HG02759 (cell line): ENCODE results near the gene MYLK4.
"Not testable (repeated sequence)": the region's sequence is repeated elsewhere in the genome, so short reads cannot be mapped to it uniquely, and the experiment has no call there.

Experiments used
- ATAC-seq: cut with Tn5 transposase; IDR thresholded peaks from one replicate; pipeline ENCODE4 v1.9.1; 2021; ENCODE audit warnings: mild to moderate bottlenecking, moderate library complexity; ENCODE audit not compliant: unreplicated experiment

MYLK4 gene

GRCh38 chr6:2780102-2780737 is 29.5 kb upstream of the MYLK4 start:
- ATAC-seq, result no peak

GRCh38 chr6:2777249-2777648 is 26.5 kb upstream of the MYLK4 start:
- no peak for ATAC-seq

GRCh38 chr6:2775003-2775402 is 24.3 kb upstream of the MYLK4 start:
- no peak for ATAC-seq

GRCh38 chr6:2773449-2773848 is 22.7 kb upstream of the MYLK4 start:
- no peak for ATAC-seq

- no peak for ATAC-seq
Measured at GRCh38 chr6:2772840-2773239, 22.1 kb upstream of the MYLK4 start.

- no peak for ATAC-seq
Measured at GRCh38 chr6:2771079-2771478, 20.4 kb upstream of the MYLK4 start.

- no peak for ATAC-seq
Measured at GRCh38 chr6:2770171-2770570, 19.4 kb upstream of the MYLK4 start.

GRCh38 chr6:2768696-2769095 is 18.0 kb upstream of the MYLK4 start:
- ATAC-seq, result no peak

- no peak for ATAC-seq
Measured at GRCh38 chr6:2767657-2768524, 17.2 kb upstream of the MYLK4 start.

- ATAC-seq, result no peak
Measured at GRCh38 chr6:2766767-2767656, 16.3 kb upstream of the MYLK4 start.

- peak; percentile 27 for ATAC-seq
Measured at GRCh38 chr6:2765896-2766766, 15.4 kb upstream of the MYLK4 start.

GRCh38 chr6:2765166-2765895 is 14.6 kb upstream of the MYLK4 start, which contains the start of gene WRNIP1:
Gene WRNIP1, plus strand, starts transcription at chr6:2765393. Its CDS starts 230 bp downstream, at chr6:2765623.
- ATAC-seq, result peak; percentile 85

- ATAC-seq, result peak; percentile 64
Measured at GRCh38 chr6:2764610-2765165, 14.0 kb upstream of the MYLK4 start.

GRCh38 chr6:2763876-2764540 is 13.3 kb upstream of the MYLK4 start:
- no peak for ATAC-seq

GRCh38 chr6:2763345-2763841 is 12.7 kb upstream of the MYLK4 start:
- ATAC-seq, result no peak

- ATAC-seq, result not testable (repeated sequence)
Measured at GRCh38 chr6:2762868-2763267, 12.1 kb upstream of the MYLK4 start.

GRCh38 chr6:2760882-2761842 is 10.4 kb upstream of the MYLK4 start:
- no peak for ATAC-seq
